Measurements from ENCODE around the gene MCRIP1. TPM values are rescaled to one million over a fixed set of nuclear protein-coding genes. Genes with fewer than 3 reads are reported as not detected.

Gene MCRIP1
- total RNA-seq, 1 donor from 2014 or later: 59.3 TPM

Other genes starting within 250 kb of the MCRIP1 start
- gene NPLOC4, start 196.2 kb downstream of the MCRIP1 start, total RNA-seq: 26.8 TPM
- gene TSPAN10, start 196.1 kb downstream of the MCRIP1 start, total RNA-seq: 0.25 TPM
- not detected for gene PDE6G, start 176.7 kb downstream of the MCRIP1 start, total RNA-seq
- 7.1 TPM for gene OXLD1, start 166.7 kb downstream of the MCRIP1 start, total RNA-seq
- 5.4 TPM for gene CCDC137, start 166.6 kb downstream of the MCRIP1 start, total RNA-seq
- 38.8 TPM for gene ARL16, start 149.5 kb downstream of the MCRIP1 start, total RNA-seq
- gene HGS, start 149.3 kb downstream of the MCRIP1 start, total RNA-seq: 41.1 TPM
- 4.9 TPM for gene MRPL12, start 129.9 kb downstream of the MCRIP1 start, total RNA-seq
- 2.7 TPM for gene SLC25A10, start 121.0 kb downstream of the MCRIP1 start, total RNA-seq
- gene GCGR, start 29.1 kb downstream of the MCRIP1 start, total RNA-seq: not detected
- gene PPP1R27, start 1.8 kb upstream of the MCRIP1 start, total RNA-seq: not detected
- 50.2 TPM for gene P4HB, start 27.2 kb upstream of the MCRIP1 start, total RNA-seq
- 31.7 TPM for gene ARHGDIA, start 38.0 kb upstream of the MCRIP1 start, total RNA-seq
- gene ALYREF, start 58.3 kb upstream of the MCRIP1 start, total RNA-seq: 48.2 TPM
- 44.0 TPM for gene ANAPC11, start 58.4 kb upstream of the MCRIP1 start, total RNA-seq
- 1.5 TPM for gene NPB, start 68.9 kb upstream of the MCRIP1 start, total RNA-seq
- 24.6 TPM for gene PCYT2, start 78.1 kb upstream of the MCRIP1 start, total RNA-seq
- gene SIRT7, start 84.9 kb upstream of the MCRIP1 start, total RNA-seq: 8.6 TPM
- gene MAFG, start 94.4 kb upstream of the MCRIP1 start, total RNA-seq: 11.3 TPM
- 13.8 TPM for gene PYCR1, start 104.0 kb upstream of the MCRIP1 start, total RNA-seq
- not detected for gene MYADML2, start 113.9 kb upstream of the MCRIP1 start, total RNA-seq
- gene NOTUM, start 127.9 kb upstream of the MCRIP1 start, total RNA-seq: 0.25 TPM
- gene ASPSCR1, start 144.3 kb upstream of the MCRIP1 start, total RNA-seq: 10.6 TPM
- 31.5 TPM for gene CENPX, start 189.6 kb upstream of the MCRIP1 start, total RNA-seq
- gene LRRC45, start 190.0 kb upstream of the MCRIP1 start, total RNA-seq: 9.8 TPM
- 117 TPM for gene RAC3, start 198.4 kb upstream of the MCRIP1 start, total RNA-seq
- 15.5 TPM for gene DCXR, start 204.4 kb upstream of the MCRIP1 start, total RNA-seq
- gene RFNG, start 218.5 kb upstream of the MCRIP1 start, total RNA-seq: 23.1 TPM
- gene GPS1, start 218.6 kb upstream of the MCRIP1 start, total RNA-seq: 52.9 TPM
- gene DUS1L, start 232.5 kb upstream of the MCRIP1 start, total RNA-seq: 13.0 TPM